C4-2B (cell line): ENCODE measurements around the gene PHETA1.

Experiments used
- CTCF ChIP-seq: fragments of 450-650 bp; conservative IDR thresholded peaks from 2 replicates; pipeline ENCODE4 v1.5.1; 2017; ENCODE audit warnings: mild to moderate bottlenecking
- ZFX ChIP-seq: fragments of 450-650 bp; IDR thresholded peaks from 2 replicates; pipeline ENCODE4 v1.6.1; 2017

GRCh38 chr12:111401167-111401605 lies 32.3 kb upstream of the PHETA1 start:
- no peak for TF ChIP-seq CTCF
- TF ChIP-seq ZFX = no peak
